ENCODE results near the gene MEF2A.

Gene MEF2A

DNA sequence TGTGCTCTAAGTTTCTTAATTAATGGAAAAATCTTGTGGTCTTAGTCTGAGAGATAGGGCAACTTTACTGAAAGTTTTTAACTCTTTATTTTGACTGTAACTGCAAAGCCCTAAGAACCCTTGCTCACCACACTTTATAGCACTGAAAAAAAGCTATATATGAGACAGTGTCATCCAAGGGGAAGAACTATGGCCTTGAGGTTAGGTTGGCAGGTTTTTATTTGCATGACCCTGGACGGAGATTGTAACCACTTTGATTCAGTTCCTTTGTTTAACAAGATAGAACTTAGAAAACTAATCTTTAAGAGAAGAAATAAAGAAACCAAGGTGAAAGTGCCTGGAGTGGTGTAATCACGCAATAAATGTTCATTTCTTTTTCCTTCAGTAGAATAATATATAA lies 198.0 kb downstream of the MEF2A start:
- no peak for DNase-seq (ENCODE audit: low read depth in 2 of 2)

GRCh38 chr15:99764522-99764921 lies 198.7 kb downstream of the MEF2A start:
- DNase-seq (ENCODE audit: low read depth in 2 of 2), result no peak

Data from stimulated activated CD4-positive, alpha-beta T cell treated with anti-CD3 and anti-CD28 coated beads, Interleukin-1b, Interleukin-23, amount 100 ng/mL, for 1 hour (primary cell).